Neural progenitor cell (in vitro differentiated cells): ENCODE data around the gene MDH1B. TPM values are rescaled to one million over a fixed set of nuclear protein-coding genes. Genes with fewer than 3 reads are reported as not detected.

ENCODE experiments used
- DNase-seq: peaks from one replicate; pipeline ENCODE4 v3.0.0-alpha.2; 2016; ENCODE audit warnings: low spot score
- H2AFZ ChIP-seq: fragments of 200-600 bp; sonication (generic); replicated peaks from 2 replicates; pipeline ENCODE4 v1.6.1; 2016; ENCODE audit warnings: antibody characterized with exemption
- H3F3A ChIP-seq: fragments of 200-600 bp; sonication (generic); 2 replicates; pipeline ENCODE4 v1.6.1; 2016; ENCODE audit warnings: antibody characterized with exemption, low read depth
- H3K27ac ChIP-seq: fragments of 200-600 bp; sonication (generic); 2 replicates; pipeline ENCODE4 v1.5.1; 2016; ENCODE audit warnings: mild to moderate bottlenecking
- H3K27me3 ChIP-seq: fragments of 200-600 bp; sonication (generic); 2 replicates; pipeline ENCODE4 v1.6.1; 2016; ENCODE audit warnings: mild to moderate bottlenecking, moderate library complexity
- H3K36me3 ChIP-seq: fragments of 200-600 bp; sonication (generic); 2 replicates; pipeline ENCODE4 v1.5.1; 2016
- H3K4me1 ChIP-seq: fragments of 200-600 bp; sonication (generic); 2 replicates; pipeline ENCODE4 v1.6.1; 2016; ENCODE audit warnings: mixed run types
- H3K4me2 ChIP-seq: fragments of 200-600 bp; sonication (generic); 2 replicates; pipeline ENCODE4 v1.6.1; 2016
- H3K4me3 ChIP-seq: fragments of 200-600 bp; sonication (generic); 2 replicates; pipeline ENCODE4 v1.5.1; 2016
- H3K79me2 ChIP-seq: fragments of 200-600 bp; sonication (generic); 2 replicates; pipeline ENCODE4 v1.6.1; 2016; ENCODE audit warnings: low read depth
- H3K9ac ChIP-seq: fragments of 200-600 bp; sonication (generic); 2 replicates; pipeline ENCODE4 v1.6.1; 2016
- H3K9me3 ChIP-seq: fragments of 200-600 bp; sonication (generic); 2 replicates; pipeline ENCODE4 v1.5.1; 2016; ENCODE audit warnings: low read depth
- H4K20me1 ChIP-seq: fragments of 200-600 bp; sonication (generic); 2 replicates; pipeline ENCODE4 v1.6.1; 2016; ENCODE audit warnings: low read depth
- H3K27ac Mint-ChIP-seq: 3 replicates; pipeline ENCODE4 v1.8.0; 2021; ENCODE audit warnings: mixed read lengths
- H3K27me3 Mint-ChIP-seq: 2 replicates; pipeline ENCODE4 v1.8.0; 2022; ENCODE audit warnings: low read depth, mild to moderate bottlenecking, inconsistent platforms, moderate library complexity, mixed read lengths; ENCODE audit not compliant: insufficient read depth
- H3K36me3 Mint-ChIP-seq: 3 replicates; pipeline ENCODE4 v1.8.0; 2021; ENCODE audit warnings: mixed read lengths
- H3K4me1 Mint-ChIP-seq: 3 replicates; pipeline ENCODE4 v1.8.0; 2021; ENCODE audit warnings: mixed read lengths
- H3K4me3 Mint-ChIP-seq: 3 replicates; pipeline ENCODE4 v1.8.0; 2021; ENCODE audit warnings: mild to moderate bottlenecking, moderate library complexity, mixed read lengths
- H3K9me3 Mint-ChIP-seq: 3 replicates; pipeline ENCODE4 v1.8.0; 2020; ENCODE audit warnings: mixed read lengths
- CTCF ChIP-seq: fragments of 200-600 bp; sonication (generic); IDR thresholded peaks from 2 replicates; pipeline ENCODE4 v1.5.1; 2017; ENCODE audit warnings: antibody characterized with exemption, mild to moderate bottlenecking
- EZH2 ChIP-seq: fragments of 200-600 bp; sonication (generic); IDR thresholded peaks from 2 replicates; pipeline ENCODE4 v1.6.1; 2017; ENCODE audit warnings: antibody characterized with exemption, mild to moderate bottlenecking, moderate library complexity
- EZH2phosphoT487 ChIP-seq: fragments of 200-600 bp; sonication (generic); IDR thresholded peaks from 2 replicates; pipeline ENCODE4 v1.6.1; 2017; ENCODE audit warnings: antibody characterized with exemption
- total RNA-seq: library from RNA; depleted of rRNA; stranded (reverse); fragments of >200 nt; gene quantifications from 2 replicates; pipeline ENCODE4 v1.2.3, GENCODE V29; 2015; ENCODE audit warnings: low replicate concordance

Gene MDH1B
- total RNA-seq, 1 donor from 2014 or later = 3.9 TPM

DNA sequence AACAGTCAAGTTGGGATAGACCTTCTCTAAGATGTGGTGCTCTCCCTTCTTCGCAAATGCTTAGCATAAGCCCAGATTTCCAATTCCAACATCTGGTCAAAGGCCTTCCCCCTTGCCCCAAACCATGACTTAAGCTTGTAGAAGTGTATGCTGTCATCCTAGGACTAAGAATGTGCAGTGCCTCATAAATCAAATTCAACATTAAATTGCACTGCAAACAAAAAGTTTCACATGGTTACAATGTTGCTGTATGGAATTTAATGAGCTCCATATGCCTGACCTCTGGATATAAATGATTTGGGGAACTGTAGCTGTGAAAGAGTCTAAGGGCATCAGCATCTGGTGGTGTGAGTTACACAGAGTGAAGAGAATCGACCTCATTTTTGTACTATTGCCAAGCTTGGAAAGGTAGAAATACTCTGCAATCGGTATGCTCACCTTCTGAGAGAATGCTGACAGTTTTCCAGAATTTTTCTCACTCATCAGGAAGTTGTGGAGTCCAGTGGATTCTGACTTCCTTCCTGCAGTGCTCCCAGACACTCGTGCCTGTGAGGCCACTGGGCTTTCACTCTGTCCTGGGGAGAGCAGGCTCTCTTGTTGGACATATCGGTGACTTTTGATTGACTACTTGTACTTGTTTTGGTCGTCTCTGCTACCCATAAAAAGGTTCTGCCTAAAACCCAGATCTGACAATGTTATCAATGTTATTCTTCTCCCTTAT lies 40.9 kb upstream of the MDH1B start:
- no peaks in the 10 kb centered on the region for H3K9me3 Mint-ChIP-seq
- H3K4me1 Mint-ChIP-seq = peaks cover 27% of the 10 kb centered on the region
- Histone ChIP-seq H3K79me2 (no peaks in the 10 kb centered on the region), H3F3A (no peaks in the 10 kb centered on the region), H3K9me3 (no peaks in the 10 kb centered on the region), H3K36me3 (no peaks in the 10 kb centered on the region), H3K27ac (no peak overlapping the region), H3K4me3 (no peak overlapping the region), H3K4me2 (no peak overlapping the region), H4K20me1 (no peaks in the 10 kb centered on the region), H3K9ac (no peak overlapping the region), H3K4me1 (no peaks in the 10 kb centered on the region), H3K27me3 (peaks cover 5% of the 10 kb centered on the region), H2AFZ (no peak overlapping the region)
- no peak for DNase-seq
- TF ChIP-seq EZH2phosphoT487 (no peak), EZH2 (no peak), CTCF (no peak)
- peaks cover 2% of the 10 kb centered on the region for H3K27me3 Mint-ChIP-seq
- H3K36me3 Mint-ChIP-seq = no peaks in the 10 kb centered on the region
- no peak overlapping the region for H3K4me3 Mint-ChIP-seq
- H3K27ac Mint-ChIP-seq = no peak overlapping the region

DNA sequence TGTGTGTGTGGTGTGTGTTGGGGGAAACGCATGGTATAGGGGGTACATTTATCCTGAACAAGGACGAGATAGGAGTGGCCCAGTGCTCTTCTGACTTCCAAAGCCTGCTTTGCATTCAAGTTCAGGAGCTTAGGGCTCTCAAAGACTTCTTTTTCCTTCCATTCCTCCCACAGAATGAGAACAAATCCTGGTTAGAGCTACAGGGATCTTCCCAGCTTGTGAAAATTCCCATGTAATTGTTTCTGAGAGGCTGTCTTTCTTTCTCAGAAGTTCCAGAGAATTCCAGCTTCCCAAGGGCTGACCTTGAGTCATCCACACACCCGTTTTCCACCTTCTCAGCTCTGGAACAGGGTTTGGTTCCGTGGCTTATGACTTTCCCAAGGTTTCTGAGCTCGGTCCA lies 39.2 kb upstream of the MDH1B start:
- TF ChIP-seq EZH2phosphoT487 (no peak), CTCF (no peak), EZH2 (no peak)
- H4K20me1 ChIP-seq = no peaks in the 10 kb centered on the region
- H3K9ac ChIP-seq = no peak overlapping the region
- no peaks in the 10 kb centered on the region for H3F3A ChIP-seq
- Mint-ChIP-seq H3K36me3 (no peaks in the 10 kb centered on the region), H3K4me1 (peaks cover 36% of the 10 kb centered on the region), H3K27ac (no peak overlapping the region), H3K4me3 (no peak overlapping the region), H3K9me3 (no peaks in the 10 kb centered on the region), H3K27me3 (no peaks in the 10 kb centered on the region)
- no peak overlapping the region for H2AFZ ChIP-seq
- H3K36me3 ChIP-seq = no peaks in the 10 kb centered on the region
- H3K9me3 ChIP-seq = no peaks in the 10 kb centered on the region
- no peak overlapping the region for H3K27ac ChIP-seq
- no peak for DNase-seq
- H3K79me2 ChIP-seq = no peaks in the 10 kb centered on the region
- no peaks in the 10 kb centered on the region for H3K27me3 ChIP-seq
- no peak overlapping the region for H3K4me3 ChIP-seq
- no peak overlapping the region for H3K4me2 ChIP-seq
- peaks cover 4% of the 10 kb centered on the region for H3K4me1 ChIP-seq

- H4K20me1 ChIP-seq = no peaks in the 10 kb centered on the region
- no peak overlapping the region for H3K4me3 Mint-ChIP-seq
- H3K4me3 ChIP-seq = no peak overlapping the region
- H3K4me1 Mint-ChIP-seq = peaks cover 36% of the 10 kb centered on the region
- H3K27me3 Mint-ChIP-seq = no peaks in the 10 kb centered on the region
- H3K79me2 ChIP-seq = no peaks in the 10 kb centered on the region
- H3K9ac ChIP-seq = no peak overlapping the region
- no peaks in the 10 kb centered on the region for H3K36me3 Mint-ChIP-seq
- no peaks in the 10 kb centered on the region for H3F3A ChIP-seq
- no peak for DNase-seq
- H3K9me3 Mint-ChIP-seq = no peaks in the 10 kb centered on the region
- no peaks in the 10 kb centered on the region for H3K27me3 ChIP-seq
- no peaks in the 10 kb centered on the region for H3K36me3 ChIP-seq
- H3K9me3 ChIP-seq = no peaks in the 10 kb centered on the region
- H2AFZ ChIP-seq = no peak overlapping the region
- no peak overlapping the region for H3K27ac ChIP-seq
- H3K4me2 ChIP-seq = no peak overlapping the region
- H3K4me1 ChIP-seq = peaks cover 4% of the 10 kb centered on the region
- H3K27ac Mint-ChIP-seq = no peak overlapping the region
- TF ChIP-seq EZH2phosphoT487 (no peak), CTCF (no peak), EZH2 (no peak)
Observed at GRCh38 chr2:206802654-206803514, 37.8 kb upstream of the MDH1B start.
